Astrocyte of the cerebellum (primary cell): ENCODE measurements around the gene RNASEH2B.

Source experiments
- DNase-seq: peaks from one replicate; pipeline ENCODE4 v3.0.0-alpha.2; 2011; ENCODE audit warnings: low read depth
- H3K4me3 ChIP-seq: 2 replicates; pipeline ENCODE4 v1.5.1; 2011; ENCODE audit warnings: mild to moderate bottlenecking, low read depth, low read length, moderate library complexity
- in situ Hi-C: cut with HindIII; loops from 2 replicates; pipeline ENCODE4 v1.10.0; 2017; ENCODE audit warnings: low sequenced_read_pairs
- TF ChIP-seq, protein P1 (sequence below): IDR thresholded peaks from 2 replicates; pipeline ENCODE4 v1.5.1; 2012; ENCODE audit warnings: low read length, low read depth, moderate library complexity, mild to moderate bottlenecking; ENCODE audit errors: missing control alignments

RNASEH2B gene

DNA sequence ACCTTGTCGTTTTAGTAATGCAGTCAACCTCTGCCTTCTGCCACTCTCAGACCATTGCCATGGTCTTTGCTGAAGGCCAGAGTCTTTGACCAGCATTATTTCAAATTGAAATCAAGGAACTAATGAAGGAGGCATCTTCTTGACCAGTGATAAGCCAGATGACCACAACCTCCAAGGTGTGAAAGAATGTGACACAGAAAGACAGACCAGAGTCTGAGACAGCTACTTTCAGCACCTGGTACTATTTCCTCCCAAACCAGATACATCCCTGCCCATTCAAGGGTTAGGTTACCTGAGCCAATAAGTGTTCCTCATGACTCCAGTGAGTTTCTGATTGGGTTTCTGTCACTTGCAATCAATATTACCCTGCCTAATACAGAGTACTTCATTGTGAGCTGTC lies 20.3 kb upstream of the RNASEH2B start:
- no peak for DNase-seq
- in situ Hi-C loops: no loop called here
- TF ChIP-seq, protein P1, sequence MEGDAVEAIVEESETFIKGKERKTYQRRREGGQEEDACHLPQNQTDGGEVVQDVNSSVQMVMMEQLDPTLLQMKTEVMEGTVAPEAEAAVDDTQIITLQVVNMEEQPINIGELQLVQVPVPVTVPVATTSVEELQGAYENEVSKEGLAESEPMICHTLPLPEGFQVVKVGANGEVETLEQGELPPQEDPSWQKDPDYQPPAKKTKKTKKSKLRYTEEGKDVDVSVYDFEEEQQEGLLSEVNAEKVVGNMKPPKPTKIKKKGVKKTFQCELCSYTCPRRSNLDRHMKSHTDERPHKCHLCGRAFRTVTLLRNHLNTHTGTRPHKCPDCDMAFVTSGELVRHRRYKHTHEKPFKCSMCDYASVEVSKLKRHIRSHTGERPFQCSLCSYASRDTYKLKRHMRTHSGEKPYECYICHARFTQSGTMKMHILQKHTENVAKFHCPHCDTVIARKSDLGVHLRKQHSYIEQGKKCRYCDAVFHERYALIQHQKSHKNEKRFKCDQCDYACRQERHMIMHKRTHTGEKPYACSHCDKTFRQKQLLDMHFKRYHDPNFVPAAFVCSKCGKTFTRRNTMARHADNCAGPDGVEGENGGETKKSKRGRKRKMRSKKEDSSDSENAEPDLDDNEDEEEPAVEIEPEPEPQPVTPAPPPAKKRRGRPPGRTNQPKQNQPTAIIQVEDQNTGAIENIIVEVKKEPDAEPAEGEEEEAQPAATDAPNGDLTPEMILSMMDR: no peak
- no peak overlapping the region for H3K4me3 ChIP-seq

DNA sequence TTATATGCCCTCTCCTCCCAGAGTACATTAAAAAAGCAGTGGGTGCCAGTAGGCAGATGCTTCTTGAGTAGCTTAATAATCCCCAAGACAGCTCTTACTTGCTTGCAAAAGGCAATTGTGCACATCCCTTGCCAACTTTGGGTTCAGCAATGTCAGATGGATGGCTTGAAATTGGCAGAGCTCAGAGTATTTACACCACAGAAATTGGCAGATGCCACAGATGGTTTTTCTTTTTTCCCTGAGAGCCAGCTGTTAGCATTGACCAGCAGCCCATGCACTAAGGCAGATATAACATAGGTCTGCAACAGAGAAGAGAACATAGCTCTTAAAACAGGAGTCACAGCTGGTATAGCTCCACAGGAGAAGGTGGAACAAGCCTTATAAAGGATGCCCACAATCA lies 18.4 kb upstream of the RNASEH2B start:
- TF ChIP-seq, protein P1: no peak
- no peak overlapping the region for H3K4me3 ChIP-seq
- DNase-seq: no peak
- in situ Hi-C loops: no loop called here

DNA sequence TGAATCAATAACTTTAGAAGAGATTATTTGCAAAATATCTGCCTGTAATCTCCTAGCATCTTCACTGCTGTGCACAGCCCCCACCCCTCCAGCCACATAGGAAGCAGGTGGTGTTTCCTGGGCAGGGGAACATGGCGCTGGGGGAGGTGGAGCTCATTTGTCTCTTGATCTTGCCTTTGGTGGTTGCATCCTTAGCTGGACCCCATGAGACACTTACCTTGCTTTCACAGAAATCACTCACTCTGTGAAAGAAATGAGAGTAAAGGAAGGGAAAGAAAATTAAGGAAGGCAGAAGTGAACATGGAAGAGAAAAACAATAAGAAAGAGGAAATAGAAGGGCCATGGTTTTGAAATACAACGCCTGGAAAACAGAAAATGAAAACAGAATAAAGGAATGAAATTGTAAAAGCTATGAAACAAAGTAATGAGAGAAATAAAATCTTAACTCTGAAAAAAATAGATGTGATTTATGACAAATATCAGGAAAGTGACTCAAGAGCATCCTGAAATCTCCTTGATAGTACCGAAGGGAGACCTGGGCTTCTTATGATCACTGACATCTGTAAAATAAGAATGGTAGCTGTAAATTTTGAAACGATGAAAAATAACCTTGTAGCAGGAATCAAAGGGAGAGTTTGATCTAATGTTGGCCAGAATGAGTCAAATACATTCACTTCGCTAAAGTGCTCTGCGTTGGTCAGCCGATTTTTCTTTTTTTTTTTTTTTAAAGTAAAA lies 17.2 kb upstream of the RNASEH2B start:
- TF ChIP-seq, protein P1: no peak
- no peak overlapping the region for H3K4me3 ChIP-seq
- in situ Hi-C loops: no loop called here
- DNase-seq: no peak

DNA sequence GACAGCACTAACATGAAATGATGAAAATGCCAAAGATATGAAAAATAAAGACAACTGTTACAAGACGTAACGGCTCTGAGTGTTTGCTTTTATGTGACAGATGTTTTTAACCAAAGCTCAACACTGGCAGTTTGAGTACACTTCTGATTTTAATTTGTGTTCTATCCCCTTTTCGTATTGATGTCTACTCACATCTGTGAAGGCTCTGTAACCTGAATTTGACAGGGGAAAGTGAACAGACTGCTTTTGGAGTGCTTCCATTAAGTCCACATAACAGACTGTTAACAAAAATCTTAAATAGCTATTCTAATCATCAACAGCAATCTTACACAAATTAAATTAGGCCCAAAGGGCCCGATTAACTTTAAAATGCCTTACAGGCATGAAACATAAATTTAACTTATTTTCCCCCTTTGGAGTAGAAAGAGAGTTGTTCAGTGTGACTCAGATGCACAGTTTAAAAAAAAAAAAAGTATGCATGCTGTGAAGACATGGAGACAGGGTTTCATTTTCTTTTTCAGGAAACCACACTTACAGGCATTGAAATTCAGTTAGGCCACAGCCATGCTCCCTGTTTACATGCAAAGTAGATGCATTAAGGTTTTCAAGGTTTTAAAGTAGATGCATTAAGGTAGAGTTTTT lies 16.3 kb upstream of the RNASEH2B start:
- H3K4me3 ChIP-seq: no peak overlapping the region
- DNase-seq: peak; percentile 45
- in situ Hi-C loops: no loop called here
- TF ChIP-seq, protein P1: no peak

DNA sequence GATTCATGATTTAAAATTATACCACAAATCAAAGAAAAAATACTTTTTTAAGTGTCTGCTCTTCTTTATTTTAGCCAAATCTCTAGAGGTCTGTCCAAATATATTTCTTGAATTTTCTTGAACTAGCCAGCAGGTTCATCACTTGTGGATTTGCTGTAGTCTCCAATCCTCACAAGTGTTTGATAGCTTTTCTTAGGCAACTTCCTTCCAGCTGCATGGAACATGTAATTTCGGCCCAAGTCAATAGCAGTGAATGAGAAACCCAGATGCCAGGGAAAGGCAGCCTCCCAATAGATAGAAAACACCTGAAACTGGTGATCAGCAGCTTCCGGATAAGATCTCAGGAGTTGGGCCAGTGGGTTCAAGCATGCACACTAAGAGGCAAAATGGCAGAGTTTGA lies 15.6 kb upstream of the RNASEH2B start:
- no peak for DNase-seq
- in situ Hi-C loops: no loop called here
- TF ChIP-seq, protein P1: no peak
- H3K4me3 ChIP-seq: no peak overlapping the region

DNA sequence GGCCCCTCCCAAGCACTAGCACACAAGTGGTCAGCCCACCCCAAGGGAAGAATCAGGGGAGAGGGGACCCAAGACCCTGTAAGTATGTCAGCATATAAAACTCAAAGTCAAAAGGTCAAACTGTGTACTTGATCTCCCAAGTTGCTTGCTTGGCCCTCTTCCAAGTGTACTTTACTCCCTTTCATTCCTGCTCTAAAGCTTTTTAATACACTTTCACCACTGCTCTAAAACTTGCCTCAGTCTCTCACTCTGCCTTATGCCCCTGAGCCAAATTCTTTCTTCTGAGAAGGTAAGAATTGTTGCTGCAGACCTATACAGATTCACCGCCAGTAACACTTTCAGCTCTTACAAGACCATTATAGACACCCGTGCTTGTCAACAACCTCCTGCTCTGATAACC lies 15.1 kb upstream of the RNASEH2B start:
- no peak for DNase-seq
- H3K4me3 ChIP-seq: no peak overlapping the region
- in situ Hi-C loops: no loop called here
- TF ChIP-seq, protein P1: no peak
